Measurements from ENCODE around the gene ABITRAM.
"Not testable (repeated sequence)": the region's sequence is repeated elsewhere in the genome, so short reads cannot be mapped to it uniquely, and the experiment has no call there.

Gene ABITRAM

GRCh38 chr9:108934323-108934893 lies at the start of gene ABITRAM:
Gene ABITRAM, plus strand, starts transcription at chr9:108934400. Its CDS starts 87 bp downstream, at chr9:108934487.
- H3K9ac ChIP-seq (ENCODE audit: low read depth in 1 of 2, low read length in 2 of 2): peak within 1 kb of the TSS; percentile 88 to 89
- H3K36me3 ChIP-seq (ENCODE audit: control insufficient read depth in 2 of 2, insufficient read depth in 2 of 2, low read length in 2 of 2): peaks cover 5 to 7% of the 10 kb centered on the region in 2 donors
- H3K27ac ChIP-seq (ENCODE audit: low read depth in 2 of 2, low read length in 2 of 2): peak within 1 kb of the TSS; percentile 87 to 89
- no peaks in the 10 kb centered on the region for H3K27me3 ChIP-seq (ENCODE audit: control insufficient read depth in 2 of 2, insufficient read depth in 2 of 2, low read length in 2 of 2)
- H3K9me3 ChIP-seq (ENCODE audit: control insufficient read depth in 2 of 2, low read length in 2 of 2): no peaks in the 10 kb centered on the region
- H3K4me3 ChIP-seq (ENCODE audit: low read length in 2 of 2): peak within 1 kb of the TSS; percentile 91 to 99
- peaks cover 17 to 18% of the 10 kb centered on the region in 2 donors for H3K4me1 ChIP-seq (ENCODE audit: control insufficient read depth in 2 of 2, insufficient read depth in 2 of 2, low read length in 2 of 2)

DNA sequence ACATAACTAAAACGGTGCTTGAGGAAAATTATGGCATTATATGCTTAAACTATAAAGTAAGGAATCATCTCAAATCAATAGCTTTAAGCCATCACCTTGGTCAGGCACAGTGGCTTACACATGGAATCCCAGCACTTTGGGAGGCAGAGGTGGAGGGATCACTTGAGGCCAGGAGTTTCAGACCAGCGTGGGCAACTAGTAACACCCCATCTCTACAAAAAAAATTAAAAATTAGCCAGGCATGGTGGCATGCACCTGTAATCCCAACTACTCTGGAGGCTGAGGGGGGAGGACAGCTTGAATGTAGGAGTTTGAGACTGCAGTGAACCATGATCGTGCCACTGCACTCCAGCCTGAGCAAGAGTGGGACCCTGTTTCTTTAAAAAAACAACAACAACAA lies 49.5 kb upstream of the ABITRAM start:
- H3K9me3 ChIP-seq (ENCODE audit: control insufficient read depth in 2 of 2, low read length in 2 of 2): no peaks in the 10 kb centered on the region
- no peak overlapping the region for H3K27ac ChIP-seq (ENCODE audit: low read depth in 2 of 2, low read length in 2 of 2)
- no peak overlapping the region for H3K4me3 ChIP-seq (ENCODE audit: low read length in 2 of 2)
- H3K27me3 ChIP-seq (ENCODE audit: control insufficient read depth in 2 of 2, insufficient read depth in 2 of 2, low read length in 2 of 2): no peaks in the 10 kb centered on the region
- H3K9ac ChIP-seq (ENCODE audit: low read depth in 1 of 2, low read length in 2 of 2): no peak overlapping the region
- H3K4me1 ChIP-seq (ENCODE audit: control insufficient read depth in 2 of 2, insufficient read depth in 2 of 2, low read length in 2 of 2): peaks cover 0 to 2% of the 10 kb centered on the region in 2 donors
- H3K36me3 ChIP-seq (ENCODE audit: control insufficient read depth in 2 of 2, insufficient read depth in 2 of 2, low read length in 2 of 2): peaks cover 32 to 37% of the 10 kb centered on the region in 2 donors

DNA sequence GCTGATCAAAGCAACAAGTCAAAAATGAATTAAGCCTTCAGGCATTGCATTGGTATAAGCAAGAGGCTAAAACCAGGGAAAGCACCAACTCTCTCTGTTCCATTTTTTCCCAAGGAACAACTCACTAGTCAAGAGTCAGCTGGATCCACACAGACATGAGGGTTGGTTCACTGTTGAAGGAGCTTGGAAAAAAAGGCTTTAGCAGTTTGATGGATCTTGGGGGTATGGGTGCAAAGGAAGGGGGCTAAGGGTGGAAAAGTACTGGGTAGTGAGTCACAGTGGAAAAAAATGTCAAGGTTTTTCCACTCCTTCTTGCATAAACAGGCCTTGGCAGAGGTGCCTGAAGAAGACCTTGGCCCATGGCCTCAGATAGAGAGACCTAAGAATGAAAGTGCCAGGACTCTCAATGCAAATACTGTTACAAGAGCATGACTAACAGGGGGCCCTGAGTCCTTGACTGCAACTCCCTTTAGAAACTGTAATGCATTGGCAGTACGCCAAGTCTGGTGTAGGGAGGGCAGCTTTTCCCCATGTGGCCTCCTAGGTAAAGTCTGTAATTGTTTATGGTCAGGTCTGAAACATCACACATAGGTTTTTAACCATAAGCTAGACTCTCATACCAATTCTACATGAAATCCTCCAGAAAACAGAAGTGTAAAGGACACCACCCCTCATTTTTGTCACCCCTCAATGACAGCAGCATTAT lies 48.4 kb upstream of the ABITRAM start:
- no peak overlapping the region for H3K4me3 ChIP-seq (ENCODE audit: low read length in 2 of 2)
- peaks cover 33 to 38% of the 10 kb centered on the region in 2 donors for H3K36me3 ChIP-seq (ENCODE audit: control insufficient read depth in 2 of 2, insufficient read depth in 2 of 2, low read length in 2 of 2)
- no peaks in the 10 kb centered on the region for H3K9me3 ChIP-seq (ENCODE audit: control insufficient read depth in 2 of 2, low read length in 2 of 2)
- H3K4me1 ChIP-seq (ENCODE audit: control insufficient read depth in 2 of 2, insufficient read depth in 2 of 2, low read length in 2 of 2): peaks cover 0 to 2% of the 10 kb centered on the region in 2 donors
- no peak overlapping the region for H3K9ac ChIP-seq (ENCODE audit: low read depth in 1 of 2, low read length in 2 of 2)
- no peaks in the 10 kb centered on the region for H3K27me3 ChIP-seq (ENCODE audit: control insufficient read depth in 2 of 2, insufficient read depth in 2 of 2, low read length in 2 of 2)
- no peak overlapping the region for H3K27ac ChIP-seq (ENCODE audit: low read depth in 2 of 2, low read length in 2 of 2)

- H3K27me3 ChIP-seq (ENCODE audit: control insufficient read depth in 2 of 2, insufficient read depth in 2 of 2, low read length in 2 of 2); H3K4me1 ChIP-seq (ENCODE audit: control insufficient read depth in 2 of 2, insufficient read depth in 2 of 2, low read length in 2 of 2); H3K9ac ChIP-seq (ENCODE audit: low read depth in 1 of 2, low read length in 2 of 2); H3K27ac ChIP-seq (ENCODE audit: low read depth in 2 of 2, low read length in 2 of 2); H3K4me3 ChIP-seq (ENCODE audit: low read length in 2 of 2); H3K9me3 ChIP-seq (ENCODE audit: control insufficient read depth in 2 of 2, low read length in 2 of 2): not testable (repeated sequence)
- H3K36me3 ChIP-seq (ENCODE audit: control insufficient read depth in 2 of 2, insufficient read depth in 2 of 2, low read length in 2 of 2): peaks cover 41 to 43% of the 10 kb centered on the region in 2 donors
These were observed 47.5 kb upstream of the ABITRAM start for GRCh38 chr9:108886594-108887271.

DNA sequence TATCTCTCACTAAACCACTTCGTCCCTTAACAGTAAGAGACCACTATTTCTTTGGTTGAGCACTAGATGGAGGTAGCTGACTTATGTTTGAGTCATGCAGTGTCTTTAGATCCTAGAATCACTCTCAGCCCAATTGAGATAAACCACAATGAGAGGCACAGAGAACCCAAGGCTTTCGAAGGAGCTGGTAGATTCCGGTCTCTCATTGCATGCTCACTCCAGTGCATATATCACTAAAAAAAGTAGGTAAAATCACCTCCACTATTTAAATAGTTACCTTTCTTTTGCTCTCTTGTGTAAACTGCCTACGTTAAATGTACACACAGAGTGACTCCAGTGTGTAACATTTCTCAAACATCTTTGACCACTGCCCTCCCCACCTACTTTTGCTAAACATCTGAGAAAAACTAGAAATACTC lies 44.5 kb upstream of the ABITRAM start:
- Histone ChIP-seq H3K9me3 (ENCODE audit: control insufficient read depth in 2 of 2, low read length in 2 of 2) (no peaks in the 10 kb centered on the region), H3K9ac (ENCODE audit: low read depth in 1 of 2, low read length in 2 of 2) (no peak overlapping the region), H3K27me3 (ENCODE audit: control insufficient read depth in 2 of 2, insufficient read depth in 2 of 2, low read length in 2 of 2) (no peaks in the 10 kb centered on the region), H3K27ac (ENCODE audit: low read depth in 2 of 2, low read length in 2 of 2) (no peak overlapping the region), H3K4me3 (ENCODE audit: low read length in 2 of 2) (no peak overlapping the region), H3K4me1 (ENCODE audit: control insufficient read depth in 2 of 2, insufficient read depth in 2 of 2, low read length in 2 of 2) (peaks cover 0 to 2% of the 10 kb centered on the region in 2 donors), H3K36me3 (ENCODE audit: control insufficient read depth in 2 of 2, insufficient read depth in 2 of 2, low read length in 2 of 2) (peaks cover 54 to 61% of the 10 kb centered on the region in 2 donors)

DNA sequence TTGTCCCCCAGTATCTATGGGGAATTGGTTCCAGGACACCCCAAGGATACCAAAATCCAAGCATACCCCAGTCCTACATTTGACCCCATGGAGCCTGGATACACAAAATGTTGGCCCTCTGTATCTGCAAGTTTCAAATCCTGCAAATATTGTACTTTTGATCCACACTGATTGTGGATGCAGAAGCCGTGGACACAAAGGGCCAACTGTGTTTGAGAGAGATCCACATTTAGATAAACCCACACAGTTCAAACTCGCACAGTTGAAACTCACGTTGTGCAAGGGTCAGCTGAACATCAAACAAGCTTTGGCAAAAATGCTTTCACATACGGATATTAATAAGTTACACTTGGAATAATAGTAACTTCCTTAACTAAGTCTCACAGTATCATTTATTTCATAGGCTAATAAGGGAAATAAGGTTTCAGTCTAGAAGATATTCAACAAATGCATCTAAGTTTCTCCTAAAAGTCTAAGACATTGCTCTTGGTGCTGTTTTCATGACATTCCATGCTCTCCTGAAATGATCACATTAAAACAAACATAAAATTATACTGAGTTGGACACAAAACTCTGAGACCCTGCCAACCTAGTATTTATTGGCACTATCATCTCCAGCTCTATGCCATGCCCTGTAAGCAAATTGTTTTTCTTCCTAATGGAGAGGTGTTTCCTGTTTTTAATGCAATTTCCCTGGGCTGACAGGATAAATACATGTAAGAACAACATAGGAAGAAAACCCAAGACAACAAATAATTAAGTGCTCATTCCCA lies 39.8 kb upstream of the ABITRAM start:
- H3K27me3 ChIP-seq (ENCODE audit: control insufficient read depth in 2 of 2, insufficient read depth in 2 of 2, low read length in 2 of 2): no peaks in the 10 kb centered on the region
- H3K9me3 ChIP-seq (ENCODE audit: control insufficient read depth in 2 of 2, low read length in 2 of 2): no peaks in the 10 kb centered on the region
- H3K27ac ChIP-seq (ENCODE audit: low read depth in 2 of 2, low read length in 2 of 2): no peak overlapping the region
- H3K36me3 ChIP-seq (ENCODE audit: control insufficient read depth in 2 of 2, insufficient read depth in 2 of 2, low read length in 2 of 2): peaks cover 65 to 82% of the 10 kb centered on the region in 2 donors
- H3K4me3 ChIP-seq (ENCODE audit: low read length in 2 of 2): no peak overlapping the region
- no peaks in the 10 kb centered on the region for H3K4me1 ChIP-seq (ENCODE audit: control insufficient read depth in 2 of 2, insufficient read depth in 2 of 2, low read length in 2 of 2)
- no peak overlapping the region for H3K9ac ChIP-seq (ENCODE audit: low read depth in 1 of 2, low read length in 2 of 2)

DNA sequence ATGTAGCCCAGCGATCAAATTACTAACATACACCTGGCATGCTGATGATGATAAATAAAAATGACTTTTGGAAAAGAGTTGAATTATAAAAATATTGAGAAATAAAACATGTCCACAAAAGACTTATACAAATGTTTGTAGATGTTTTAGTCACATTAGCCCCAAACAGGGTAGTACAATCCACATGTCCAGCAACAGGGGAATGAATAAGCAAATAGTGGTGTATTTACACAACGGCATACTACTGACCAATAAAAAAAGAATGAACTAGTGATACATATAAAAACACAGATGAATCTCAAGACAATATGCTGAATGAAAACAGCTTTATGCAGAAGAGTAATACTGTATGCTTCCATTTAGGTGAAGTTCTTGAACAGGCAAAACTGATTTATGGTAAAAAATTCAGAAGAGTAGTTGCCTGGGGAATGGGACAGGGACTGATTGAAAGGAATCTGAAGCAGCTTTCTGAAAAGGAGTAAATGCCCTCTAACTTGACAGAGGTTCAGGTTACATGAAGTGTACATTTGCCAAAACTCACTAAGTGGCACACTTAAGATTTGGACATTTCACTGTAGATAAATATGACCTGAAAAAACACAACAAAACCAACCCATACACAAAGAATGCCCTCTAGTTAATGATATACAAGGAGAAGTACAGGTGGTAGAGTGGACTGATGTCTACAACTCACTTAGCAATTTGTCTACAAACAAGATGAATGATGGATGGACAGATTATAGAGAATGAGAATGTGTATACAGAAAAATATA lies 36.7 kb upstream of the ABITRAM start:
- H3K36me3 ChIP-seq (ENCODE audit: control insufficient read depth in 2 of 2, insufficient read depth in 2 of 2, low read length in 2 of 2): peaks cover 61 to 76% of the 10 kb centered on the region in 2 donors
- no peaks in the 10 kb centered on the region for H3K27me3 ChIP-seq (ENCODE audit: control insufficient read depth in 2 of 2, insufficient read depth in 2 of 2, low read length in 2 of 2)
- H3K27ac ChIP-seq (ENCODE audit: low read depth in 2 of 2, low read length in 2 of 2): no peak overlapping the region

DNA sequence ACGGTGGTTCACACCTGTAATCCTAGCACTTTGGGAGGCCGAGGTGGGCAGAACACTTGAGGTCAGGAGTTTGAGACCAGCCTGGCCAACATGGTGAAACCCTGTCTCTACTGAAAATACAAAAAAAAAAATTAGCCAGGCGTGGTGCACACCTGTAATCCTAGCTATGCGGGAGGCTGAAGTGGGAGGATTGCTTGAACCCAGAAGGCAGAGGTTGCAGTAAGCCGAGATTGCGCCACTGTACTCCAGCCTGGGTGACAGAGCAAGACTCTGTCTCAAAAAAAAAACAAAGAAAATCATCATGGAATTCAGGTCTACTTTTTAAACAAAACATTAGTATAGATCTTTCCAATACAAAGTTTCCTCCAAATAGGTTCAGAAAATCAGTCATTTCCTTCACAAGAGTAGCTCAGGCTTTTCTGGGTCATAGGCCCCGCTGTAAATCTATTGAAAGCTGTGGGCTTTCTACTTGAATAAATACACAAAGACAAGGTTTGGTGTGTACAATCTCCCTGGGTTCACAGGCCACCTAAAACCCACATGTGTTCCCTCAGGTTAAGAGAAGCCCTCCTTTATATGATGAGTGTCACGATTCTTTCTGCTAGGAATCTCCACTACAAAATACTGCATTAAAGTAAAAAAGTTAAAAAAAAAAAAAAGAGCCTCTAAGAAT lies 35.0 kb upstream of the ABITRAM start:
- H3K36me3 ChIP-seq (ENCODE audit: control insufficient read depth in 2 of 2, insufficient read depth in 2 of 2, low read length in 2 of 2): peaks cover 60 to 74% of the 10 kb centered on the region in 2 donors
- not testable (repeated sequence) for H3K9me3 ChIP-seq (ENCODE audit: control insufficient read depth in 2 of 2, low read length in 2 of 2); H3K4me3 ChIP-seq (ENCODE audit: low read length in 2 of 2); H3K4me1 ChIP-seq (ENCODE audit: control insufficient read depth in 2 of 2, insufficient read depth in 2 of 2, low read length in 2 of 2); H3K9ac ChIP-seq (ENCODE audit: low read depth in 1 of 2, low read length in 2 of 2); H3K27me3 ChIP-seq (ENCODE audit: control insufficient read depth in 2 of 2, insufficient read depth in 2 of 2, low read length in 2 of 2); H3K27ac ChIP-seq (ENCODE audit: low read depth in 2 of 2, low read length in 2 of 2)

More for the DNA sequence above, 36.7 kb upstream of the ABITRAM start:
- Histone ChIP-seq H3K4me1 (ENCODE audit: control insufficient read depth in 2 of 2, insufficient read depth in 2 of 2, low read length in 2 of 2) (no peaks in the 10 kb centered on the region), H3K9ac (ENCODE audit: low read depth in 1 of 2, low read length in 2 of 2) (no peak overlapping the region), H3K4me3 (ENCODE audit: low read length in 2 of 2) (no peak overlapping the region), H3K9me3 (ENCODE audit: control insufficient read depth in 2 of 2, low read length in 2 of 2) (no peaks in the 10 kb centered on the region)

DNA sequence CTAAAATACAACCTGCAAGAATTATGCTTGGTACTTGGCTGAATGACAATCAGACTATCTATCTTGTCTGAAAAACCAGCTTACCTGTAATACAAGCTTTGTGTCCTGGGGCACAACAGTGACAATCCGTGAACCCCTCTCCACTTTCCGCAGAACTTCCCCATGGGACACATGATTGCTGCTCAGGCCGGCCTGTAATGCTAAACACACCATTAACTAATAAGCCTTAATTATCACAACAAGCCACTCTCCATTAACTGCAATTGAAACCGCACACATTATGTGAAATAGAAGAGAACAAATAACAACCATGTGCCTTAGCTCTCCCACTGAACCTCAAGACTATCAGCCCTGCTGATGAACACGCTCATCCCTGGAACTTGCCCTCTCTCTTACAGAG lies 34.0 kb upstream of the ABITRAM start:
- Histone ChIP-seq H3K9me3 (ENCODE audit: control insufficient read depth in 2 of 2, low read length in 2 of 2) (no peaks in the 10 kb centered on the region), H3K4me1 (ENCODE audit: control insufficient read depth in 2 of 2, insufficient read depth in 2 of 2, low read length in 2 of 2) (no peaks in the 10 kb centered on the region), H3K27ac (ENCODE audit: low read depth in 2 of 2, low read length in 2 of 2) (no peak overlapping the region), H3K36me3 (ENCODE audit: control insufficient read depth in 2 of 2, insufficient read depth in 2 of 2, low read length in 2 of 2) (peaks cover 59 to 76% of the 10 kb centered on the region in 2 donors), H3K4me3 (ENCODE audit: low read length in 2 of 2) (no peak overlapping the region), H3K9ac (ENCODE audit: low read depth in 1 of 2, low read length in 2 of 2) (no peak overlapping the region), H3K27me3 (ENCODE audit: control insufficient read depth in 2 of 2, insufficient read depth in 2 of 2, low read length in 2 of 2) (no peaks in the 10 kb centered on the region)
